ENCODE data around the gene SLC34A1.

GRCh38 chr5:177432143-177432838, 48.1 kb downstream of the SLC34A1 start:
- TF ChIP-seq EZH2 (optimal IDR thresholded peaks at IDR 0.05; ENCODE audit: low read depth, low read length) (no peak), CTCF (IDR thresholded peaks at IDR 0.05; ENCODE audit: low read length) (no peak)

All from MM.1S (cell line).